ENCODE results near the gene KRTAP10-11. TPM values are rescaled to one million over a fixed set of nuclear protein-coding genes. Genes with fewer than 3 reads are reported as not detected.

The KRTAP10-11 gene
- polyA plus RNA-seq, 3 donors, result not detected

GRCh38 chr21:44612669-44613229 lies 33.5 kb upstream of the KRTAP10-11 start:
- no peak for DNase-seq
- peaks cover 0 to 8% (median 3%) of the 10 kb centered on the region in 3 donors for H3K27me3 Mint-ChIP-seq (ENCODE audit: low read depth in 3 of 3)
- peaks cover 20 to 37% (median 31%) of the 10 kb centered on the region in 7 donors for H3K9me3 Mint-ChIP-seq
- H3K36me3 Mint-ChIP-seq, result no peaks in the 10 kb centered on the region
- no peak for TF ChIP-seq CTCF (IDR thresholded peaks at IDR 0.05)
- no peaks in the 10 kb centered on the region for H3K4me1 ChIP-seq (ENCODE audit: control insufficient read depth in 1 of 2, insufficient read depth in 2 of 2, low read length in 2 of 2)
- intact Hi-C loops (cut with micrococcal nuclease), result no loop called here
- WGBS (ENCODE audit: insufficient coverage), result 93% methylated on average over 12 of the region's 13 CpGs
- no peak overlapping the region for H3K9ac ChIP-seq (ENCODE audit: insufficient read depth, low read length, poor library complexity, severe bottlenecking)
- no peaks in the 10 kb centered on the region for H4K20me1 ChIP-seq (ENCODE audit: insufficient read depth, low read length)
- no peak overlapping the region for H3K4me3 Mint-ChIP-seq
- H3K79me2 ChIP-seq (ENCODE audit: insufficient read depth, low read length), result no peaks in the 10 kb centered on the region
- H3K4me1 Mint-ChIP-seq, result no peaks in the 10 kb centered on the region
- no peak overlapping the region for H3K27ac ChIP-seq (ENCODE audit: low read depth in 1 of 2, low read length in 2 of 2)
- no peak overlapping the region for H3K4me3 ChIP-seq (replicated peaks in 1 of 3; ENCODE audit: low read depth in 2 of 3, low read length in 3 of 3)
- H3K27me3 ChIP-seq (ENCODE audit: control insufficient read depth in 2 of 2, insufficient read depth in 2 of 2, low read length in 2 of 2), result no peaks in the 10 kb centered on the region
- no peak overlapping the region for H3K4me2 ChIP-seq (replicated peaks; ENCODE audit: extremely low read depth, low read length, poor library complexity, severe bottlenecking)
- no peak overlapping the region for H2AFZ ChIP-seq (ENCODE audit: insufficient read depth, low read depth, low read length, poor library complexity, severe bottlenecking)
- no peaks in the 10 kb centered on the region for H3K36me3 ChIP-seq (replicated peaks in 1 of 2; ENCODE audit: control insufficient read depth in 1 of 2, insufficient read depth in 2 of 2, low read length in 2 of 2)
- H3K9me3 ChIP-seq (replicated peaks in 1 of 2; ENCODE audit: control insufficient read depth in 1 of 2, insufficient read depth in 1 of 2, low read length in 2 of 2), result peaks cover 19 to 25% of the 10 kb centered on the region in 2 donors
- no peak overlapping the region for H3K27ac Mint-ChIP-seq

DNA sequence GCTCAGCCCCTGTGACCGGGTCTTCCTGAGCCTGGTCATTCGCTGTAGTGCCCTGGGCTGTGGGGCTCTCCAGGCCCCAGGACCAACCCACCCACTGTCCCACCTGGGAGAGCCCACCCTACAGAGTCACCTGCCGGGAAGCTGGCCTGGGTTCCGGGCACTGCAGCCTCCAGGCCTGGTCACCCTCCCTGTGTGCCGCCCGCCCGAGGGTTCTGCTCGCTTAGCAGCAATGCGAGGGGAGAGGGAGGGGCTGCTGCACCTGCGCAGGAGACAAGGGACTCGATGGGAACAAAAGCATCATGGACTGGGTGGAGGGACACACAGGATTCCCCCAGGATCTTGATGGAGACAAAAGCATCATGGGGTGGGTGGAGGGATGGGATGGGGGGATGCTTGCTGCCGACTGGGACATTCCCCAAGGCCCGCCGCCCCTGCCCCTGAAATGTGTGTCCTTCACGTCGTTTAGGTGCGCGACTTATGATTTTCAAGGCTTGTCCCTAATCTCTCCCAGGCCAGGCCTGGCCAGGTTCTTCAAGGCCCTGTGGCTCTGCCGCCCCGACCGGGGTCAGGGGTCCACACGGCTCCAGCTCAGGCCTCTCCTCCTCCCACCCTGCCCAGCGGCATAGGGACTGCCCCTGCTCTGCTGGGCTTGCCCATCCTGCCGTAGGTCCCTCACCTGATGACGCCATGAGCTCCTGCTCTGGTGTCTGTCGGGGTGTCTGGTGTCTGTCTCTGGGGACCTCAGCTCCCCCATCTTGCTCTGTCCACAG lies 32.6 kb upstream of the KRTAP10-11 start:
- Histone ChIP-seq H3K27me3 (ENCODE audit: control insufficient read depth in 2 of 2, insufficient read depth in 2 of 2, low read length in 2 of 2) (no peaks in the 10 kb centered on the region), H3K4me2 (replicated peaks; ENCODE audit: extremely low read depth, low read length, poor library complexity, severe bottlenecking) (no peak overlapping the region), H3K9me3 (replicated peaks in 1 of 2; ENCODE audit: control insufficient read depth in 1 of 2, insufficient read depth in 1 of 2, low read length in 2 of 2) (peaks cover 19 to 25% of the 10 kb centered on the region in 2 donors), H3K4me3 (replicated peaks in 1 of 3; ENCODE audit: low read depth in 2 of 3, low read length in 3 of 3) (no peak overlapping the region), H4K20me1 (ENCODE audit: insufficient read depth, low read length) (no peaks in the 10 kb centered on the region), H3K4me1 (ENCODE audit: control insufficient read depth in 1 of 2, insufficient read depth in 2 of 2, low read length in 2 of 2) (no peaks in the 10 kb centered on the region), H3K79me2 (ENCODE audit: insufficient read depth, low read length) (no peaks in the 10 kb centered on the region), H3K9ac (ENCODE audit: insufficient read depth, low read length, poor library complexity, severe bottlenecking) (no peak overlapping the region), H2AFZ (ENCODE audit: insufficient read depth, low read depth, low read length, poor library complexity, severe bottlenecking) (no peak overlapping the region), H3K36me3 (replicated peaks in 1 of 2; ENCODE audit: control insufficient read depth in 1 of 2, insufficient read depth in 2 of 2, low read length in 2 of 2) (no peaks in the 10 kb centered on the region), H3K27ac (ENCODE audit: low read depth in 1 of 2, low read length in 2 of 2) (no peak overlapping the region)
- Mint-ChIP-seq H3K27ac (no peak overlapping the region), H3K4me3 (no peak overlapping the region), H3K27me3 (ENCODE audit: low read depth in 3 of 3) (peaks cover 0 to 8% (median 3%) of the 10 kb centered on the region in 3 donors), H3K9me3 (peaks cover 20 to 38% (median 32%) of the 10 kb centered on the region in 7 donors), H3K4me1 (peaks cover 7% of the 10 kb centered on the region), H3K36me3 (no peaks in the 10 kb centered on the region)
- WGBS (ENCODE audit: insufficient coverage), result 96% methylated on average over 24 of the region's 26 CpGs
- no peak for TF ChIP-seq CTCF (IDR thresholded peaks at IDR 0.05)
- intact Hi-C loops (cut with micrococcal nuclease), result no loop called here
- DNase-seq, result no peak
